Gastroesophageal sphincter (tissue), 3 donors: ENCODE data around the gene CDRT4.

Source experiments
- EP300 ChIP-seq: sonication (generic); formaldehyde crosslinking; IDR thresholded peaks from one replicate; pipeline ENCODE4 v1.6.1; 2017; ENCODE audit warnings: antibody characterized with exemption, mild to moderate bottlenecking
- POLR2A ChIP-seq, 2 donors: fragments of 450-650 bp; IDR thresholded peaks; one replicate each; pipeline ENCODE4 v1.6.1; 2017; ENCODE audit warnings: antibody characterized with exemption in 2 of 2, mild to moderate bottlenecking in 2 of 2, moderate library complexity in 1 of 2
- TF ChIP-seq, protein P1 (sequence below), 4 experiments: fragments of 200-600 bp in 2 of 4; fragments of 450-650 bp in 2 of 4; sonication (generic) in 1 of 4; IDR thresholded peaks; one replicate each; pipeline ENCODE4 v1.5.1; 2017 to 2019; ENCODE audit warnings: antibody characterized with exemption in 4 of 4, mild to moderate bottlenecking in 2 of 4, moderate library complexity in 2 of 4

DNA sequence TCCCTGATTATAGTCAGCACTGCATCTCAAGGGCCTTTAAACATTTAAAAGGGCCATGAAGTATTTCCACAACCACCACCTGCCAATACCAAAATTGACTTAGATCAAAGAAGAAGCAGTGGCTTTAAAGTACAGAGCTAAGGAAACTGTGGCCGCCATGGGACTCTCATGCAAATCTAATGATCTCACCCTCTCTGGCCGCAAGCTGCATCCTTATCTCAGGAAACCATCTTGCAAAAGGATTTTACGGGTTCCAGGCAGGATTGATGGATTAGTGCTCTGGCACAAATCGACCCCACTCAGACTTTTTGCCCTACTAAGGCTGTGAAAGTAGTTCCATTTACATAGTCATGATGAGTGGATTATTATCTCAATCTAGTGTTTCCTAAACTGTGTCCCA, 22.6 kb downstream of the CDRT4 start:
- TF ChIP-seq, protein P1, sequence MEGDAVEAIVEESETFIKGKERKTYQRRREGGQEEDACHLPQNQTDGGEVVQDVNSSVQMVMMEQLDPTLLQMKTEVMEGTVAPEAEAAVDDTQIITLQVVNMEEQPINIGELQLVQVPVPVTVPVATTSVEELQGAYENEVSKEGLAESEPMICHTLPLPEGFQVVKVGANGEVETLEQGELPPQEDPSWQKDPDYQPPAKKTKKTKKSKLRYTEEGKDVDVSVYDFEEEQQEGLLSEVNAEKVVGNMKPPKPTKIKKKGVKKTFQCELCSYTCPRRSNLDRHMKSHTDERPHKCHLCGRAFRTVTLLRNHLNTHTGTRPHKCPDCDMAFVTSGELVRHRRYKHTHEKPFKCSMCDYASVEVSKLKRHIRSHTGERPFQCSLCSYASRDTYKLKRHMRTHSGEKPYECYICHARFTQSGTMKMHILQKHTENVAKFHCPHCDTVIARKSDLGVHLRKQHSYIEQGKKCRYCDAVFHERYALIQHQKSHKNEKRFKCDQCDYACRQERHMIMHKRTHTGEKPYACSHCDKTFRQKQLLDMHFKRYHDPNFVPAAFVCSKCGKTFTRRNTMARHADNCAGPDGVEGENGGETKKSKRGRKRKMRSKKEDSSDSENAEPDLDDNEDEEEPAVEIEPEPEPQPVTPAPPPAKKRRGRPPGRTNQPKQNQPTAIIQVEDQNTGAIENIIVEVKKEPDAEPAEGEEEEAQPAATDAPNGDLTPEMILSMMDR (IDR thresholded peaks at IDR 0.05) = no peak
- TF ChIP-seq EP300 (no peak), POLR2A (IDR thresholded peaks at IDR 0.05) (no peak)
